Osteoblast (primary cell): ENCODE data around the gene ANGPTL7. TPM values are rescaled to one million over a fixed set of nuclear protein-coding genes. Genes with fewer than 3 reads are reported as not detected.

ENCODE experiments used
- DNase-seq: peaks from one replicate; pipeline ENCODE4 v3.0.0; 2011; ENCODE audit warnings: low spot score, mixed read lengths; ENCODE audit not compliant: insufficient read length; ENCODE audit errors: missing footprints
- H2AFZ ChIP-seq: 2 replicates; pipeline ENCODE4 v1.6.0; 2011; ENCODE audit warnings: mild to moderate bottlenecking, low read length
- H3K27ac ChIP-seq: 2 replicates; pipeline ENCODE4 v1.5.1; 2011; ENCODE audit warnings: mild to moderate bottlenecking, low read depth, low read length, moderate library complexity
- H3K27me3 ChIP-seq: 2 replicates; pipeline ENCODE4 v1.6.0; 2012; ENCODE audit warnings: mild to moderate bottlenecking, control low read depth, inconsistent platforms, low read length, moderate library complexity; ENCODE audit not compliant: insufficient read depth
- H3K36me3 ChIP-seq: 2 replicates; pipeline ENCODE4 v1.5.1; 2011; ENCODE audit warnings: mild to moderate bottlenecking, low read length, control low read depth, moderate library complexity; ENCODE audit not compliant: insufficient read depth
- H3K4me1 ChIP-seq: 2 replicates; pipeline ENCODE4 v1.5.1; 2011; ENCODE audit warnings: mild to moderate bottlenecking, low read length, control low read depth, moderate library complexity; ENCODE audit not compliant: insufficient read depth
- H3K4me2 ChIP-seq: 2 replicates; pipeline ENCODE4 v1.6.0; 2011; ENCODE audit warnings: mild to moderate bottlenecking, low read length; ENCODE audit not compliant: insufficient read depth
- H3K4me3 ChIP-seq: fragments of 200-600 bp; sonication (generic); 3 replicates; pipeline ENCODE4 v1.5.1; 2012; ENCODE audit warnings: mild to moderate bottlenecking, low read length, inconsistent platforms; ENCODE audit not compliant: insufficient read depth
- H3K79me2 ChIP-seq: 2 replicates; pipeline ENCODE4 v1.6.0; 2012; ENCODE audit warnings: mild to moderate bottlenecking, low read length, control low read depth, inconsistent platforms; ENCODE audit not compliant: insufficient read depth
- H3K9me3 ChIP-seq: 2 replicates; pipeline ENCODE4 v1.5.1; 2011; ENCODE audit warnings: low read depth, low read length, control low read depth
- H4K20me1 ChIP-seq: 2 replicates; pipeline ENCODE4 v1.6.0; 2012; ENCODE audit warnings: mild to moderate bottlenecking, low read length, control low read depth; ENCODE audit not compliant: insufficient read depth
- CTCF ChIP-seq: IDR thresholded peaks from 2 replicates; pipeline ENCODE4 v1.5.1; 2011; ENCODE audit warnings: mild to moderate bottlenecking, low read depth, low read length, moderate library complexity; ENCODE audit errors: extremely low read depth
- total RNA-seq: library from RNA; depleted of rRNA; stranded (reverse); fragments of >200 nt; gene quantifications from 2 replicates; pipeline ENCODE4 v1.2.3, GENCODE V29; 2012

Gene ANGPTL7
- total RNA-seq, result under 0.01 TPM in 1 of 2 replicates, not detected in the other

- Histone ChIP-seq H3K4me3 (no peak within 1 kb of the TSS), H3K79me2 (no peaks in the 10 kb centered on the region), H2AFZ (no peak within 1 kb of the TSS), H3K27me3 (no peaks in the 10 kb centered on the region), H3K27ac (no peak within 1 kb of the TSS), H3K36me3 (peaks cover 6% of the 10 kb centered on the region), H3K4me1 (no peaks in the 10 kb centered on the region), H4K20me1 (peaks cover under 1% of the 10 kb centered on the region), H3K4me2 (no peak within 1 kb of the TSS), H3K9me3 (no peaks in the 10 kb centered on the region)
- no peak for TF ChIP-seq CTCF
- DNase-seq, result no peak
Measured at GRCh38 chr1:11188858-11189451, at the start of gene ANGPTL7. ANGPTL7 (plus strand) TSS chr1:11189355; CDS start chr1:11189580, 225 bp downstream.

- H3K4me2 ChIP-seq, result no peak overlapping the region
- no peaks in the 10 kb centered on the region for H3K27me3 ChIP-seq
- H3K4me3 ChIP-seq, result no peak overlapping the region
- no peak for TF ChIP-seq CTCF
- H3K36me3 ChIP-seq, result peaks cover 42% of the 10 kb centered on the region
- H3K79me2 ChIP-seq, result no peaks in the 10 kb centered on the region
- H3K27ac ChIP-seq, result no peak overlapping the region
- peaks cover 13% of the 10 kb centered on the region for H3K4me1 ChIP-seq
- no peaks in the 10 kb centered on the region for H3K9me3 ChIP-seq
- no peak for DNase-seq
- H4K20me1 ChIP-seq, result no peaks in the 10 kb centered on the region
- no peak overlapping the region for H2AFZ ChIP-seq
Measured at GRCh38 chr1:11142618-11143391, 46.4 kb upstream of the ANGPTL7 start.

- Histone ChIP-seq H3K27me3 (no peaks in the 10 kb centered on the region), H3K4me3 (no peak overlapping the region), H2AFZ (no peak overlapping the region), H3K36me3 (peaks cover 39% of the 10 kb centered on the region), H3K9me3 (no peaks in the 10 kb centered on the region), H3K27ac (no peak overlapping the region), H3K4me1 (peaks cover 11% of the 10 kb centered on the region), H4K20me1 (no peaks in the 10 kb centered on the region), H3K4me2 (no peak overlapping the region), H3K79me2 (no peaks in the 10 kb centered on the region)
- DNase-seq, result no peak
- TF ChIP-seq CTCF, result no peak
Measured at GRCh38 chr1:11143401-11143800, 45.8 kb upstream of the ANGPTL7 start.

- no peaks in the 10 kb centered on the region for H3K79me2 ChIP-seq
- no peak overlapping the region for H3K4me3 ChIP-seq
- H3K9me3 ChIP-seq, result no peaks in the 10 kb centered on the region
- H3K27ac ChIP-seq, result no peak overlapping the region
- H3K4me1 ChIP-seq, result peaks cover 6% of the 10 kb centered on the region
- no peak overlapping the region for H3K4me2 ChIP-seq
- H3K27me3 ChIP-seq, result no peaks in the 10 kb centered on the region
- H2AFZ ChIP-seq, result no peak overlapping the region
- peaks cover 41% of the 10 kb centered on the region for H3K36me3 ChIP-seq
- no peak for DNase-seq
- no peak for TF ChIP-seq CTCF
- no peaks in the 10 kb centered on the region for H4K20me1 ChIP-seq
Measured at GRCh38 chr1:11143907-11144306, 45.2 kb upstream of the ANGPTL7 start.
